GM19463 (cell line): ENCODE data around the gene SNPH.
"Not testable (repeated sequence)": the region's sequence is repeated elsewhere in the genome, so short reads cannot be mapped to it uniquely, and the experiment has no call there.

ENCODE experiments used
- ATAC-seq: cut with Tn5 transposase; IDR thresholded peaks from one replicate; pipeline ENCODE4 v1.9.1; 2021; ENCODE audit warnings: mild to moderate bottlenecking, moderate library complexity; ENCODE audit not compliant: unreplicated experiment

The SNPH gene, protein sequence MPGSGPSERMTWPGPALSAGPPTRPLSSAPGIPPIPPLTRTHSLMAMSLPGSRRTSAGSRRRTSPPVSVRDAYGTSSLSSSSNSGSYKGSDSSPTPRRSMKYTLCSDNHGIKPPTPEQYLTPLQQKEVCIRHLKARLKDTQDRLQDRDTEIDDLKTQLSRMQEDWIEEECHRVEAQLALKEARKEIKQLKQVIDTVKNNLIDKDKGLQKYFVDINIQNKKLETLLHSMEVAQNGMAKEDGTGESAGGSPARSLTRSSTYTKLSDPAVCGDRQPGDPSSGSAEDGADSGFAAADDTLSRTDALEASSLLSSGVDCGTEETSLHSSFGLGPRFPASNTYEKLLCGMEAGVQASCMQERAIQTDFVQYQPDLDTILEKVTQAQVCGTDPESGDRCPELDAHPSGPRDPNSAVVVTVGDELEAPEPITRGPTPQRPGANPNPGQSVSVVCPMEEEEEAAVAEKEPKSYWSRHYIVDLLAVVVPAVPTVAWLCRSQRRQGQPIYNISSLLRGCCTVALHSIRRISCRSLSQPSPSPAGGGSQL

GRCh38 chr20:1266167-1266973, at the start of gene SNPH:
Gene SNPH (plus strand): TSS chr20:1266294. CDS start chr20:1296240, 29,946 bp downstream.
- peak; percentile 81 for ATAC-seq

- ATAC-seq: not testable (repeated sequence)
Observed at GRCh38 chr20:1216527-1217427, 49.3 kb upstream of the SNPH start.

GRCh38 chr20:1222750-1223149, 43.3 kb upstream of the SNPH start:
- ATAC-seq: not testable (repeated sequence)

- ATAC-seq: no peak
Observed at GRCh38 chr20:1224205-1224890, 41.7 kb upstream of the SNPH start.

DNA sequence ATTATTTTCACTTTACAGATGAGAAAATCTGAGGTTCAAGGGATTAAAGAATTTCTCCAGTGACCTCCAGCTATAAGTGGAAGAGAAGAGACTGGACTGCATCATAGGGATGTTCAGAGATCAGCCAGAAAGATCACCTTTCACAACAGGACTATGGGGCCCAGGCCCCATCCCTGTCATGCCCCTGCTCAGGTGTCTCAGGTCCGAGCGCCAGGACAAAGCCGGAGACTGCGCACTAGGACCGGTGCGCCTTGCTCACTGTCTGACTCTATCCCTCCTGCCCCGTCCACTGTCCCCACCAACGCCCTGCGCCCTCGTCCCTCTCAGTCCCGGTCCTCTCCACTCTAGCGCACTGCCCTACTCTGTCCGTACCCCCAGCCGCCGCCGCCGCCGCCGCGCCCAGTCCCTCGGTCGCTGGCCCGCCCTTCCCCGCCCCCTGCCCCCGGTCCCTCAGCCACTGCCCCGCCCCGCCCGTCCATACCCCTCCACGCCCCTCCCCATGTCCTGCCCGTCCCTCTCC, 40.8 kb upstream of the SNPH start:
- no peak for ATAC-seq

DNA sequence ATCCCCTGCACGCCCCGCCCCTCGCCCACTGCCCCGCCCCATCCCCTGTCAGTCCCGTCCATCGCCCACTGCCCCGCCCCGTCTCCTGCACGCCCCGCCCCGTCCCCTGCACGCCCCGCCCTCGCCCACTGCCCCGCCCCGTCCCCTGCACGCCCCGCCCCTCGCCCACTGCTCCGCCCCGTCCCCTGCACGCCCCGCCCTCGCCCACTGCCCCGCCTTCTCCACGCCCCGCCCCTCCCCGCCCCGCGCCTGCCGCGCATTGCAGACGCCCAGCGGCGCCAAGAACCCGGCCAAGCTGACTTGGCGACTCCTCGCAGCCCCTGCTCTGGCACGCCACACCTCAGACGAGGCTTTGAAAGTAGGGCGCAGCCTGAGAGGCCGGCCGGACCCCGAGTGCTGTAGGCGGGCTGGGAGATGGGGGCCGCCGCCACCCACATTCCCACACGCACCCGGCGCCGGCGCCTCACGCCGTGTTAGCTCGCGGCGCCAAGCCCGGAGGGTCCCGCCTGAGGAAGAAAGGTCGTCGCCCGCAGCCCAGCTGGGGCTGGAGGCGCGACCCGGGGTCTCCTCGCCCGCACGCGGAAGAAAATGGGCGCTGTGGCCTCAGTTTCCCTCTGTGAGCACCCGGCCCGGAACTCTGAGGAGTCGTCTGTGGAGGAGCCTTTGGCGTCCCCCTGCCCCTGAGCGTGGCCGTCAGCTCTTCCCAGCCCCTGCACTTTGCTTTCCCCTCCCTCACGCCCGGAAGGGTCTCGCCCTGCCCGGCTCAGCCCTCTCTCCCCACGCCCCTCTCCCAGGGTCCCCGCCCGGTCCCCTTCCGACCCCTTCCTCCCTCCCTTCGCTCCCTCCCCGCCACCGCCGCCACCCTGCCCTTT, 40.1 kb upstream of the SNPH start, which contains the start of gene RAD21L1:
Gene RAD21L1, plus strand, starts transcription at position 262 of the 872 bp plus-strand sequence. CDS start 2,410 bp downstream, outside the sequence.
- ATAC-seq: no peak

DNA sequence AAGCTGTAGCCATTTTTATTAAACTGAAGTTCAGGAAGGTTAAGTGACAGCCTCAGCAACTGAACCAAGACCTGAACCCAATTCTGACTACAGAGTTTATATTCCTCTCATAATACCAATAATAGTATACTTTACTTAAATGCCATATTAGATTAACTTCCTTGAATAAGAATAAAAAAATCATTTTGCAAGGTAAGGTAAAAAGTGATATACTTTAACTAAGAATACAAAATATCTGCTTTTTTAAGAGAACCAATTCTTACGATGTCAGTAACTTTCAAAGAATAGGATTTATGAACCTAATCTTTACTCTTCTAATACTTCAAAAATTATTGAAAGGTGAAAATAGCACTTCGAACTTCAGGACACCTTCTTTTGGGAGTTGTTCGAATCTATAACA, 36.6 kb upstream of the SNPH start:
- ATAC-seq: no peak

GRCh38 chr20:1232286-1233111, 33.6 kb upstream of the SNPH start:
- ATAC-seq: no peak

DNA sequence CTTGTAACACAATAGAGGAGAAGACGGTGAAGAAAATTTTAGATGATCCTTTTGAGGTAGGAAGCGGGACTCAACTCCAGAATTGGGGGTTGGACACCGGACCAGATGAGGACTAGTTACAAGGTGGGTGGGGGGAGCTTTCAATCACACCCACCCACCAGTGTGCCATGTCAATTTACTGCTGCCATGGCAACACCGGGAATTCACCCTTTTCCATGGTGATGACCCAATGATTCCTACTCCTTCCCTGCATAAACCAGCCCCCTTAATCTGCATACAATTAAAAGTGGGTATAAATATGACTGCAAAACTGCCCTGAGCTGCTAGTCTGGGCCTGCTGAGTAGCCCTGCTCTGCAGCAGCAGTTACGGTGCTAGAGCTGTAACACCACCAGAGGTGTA, 25.5 kb upstream of the SNPH start:
- no peak for ATAC-seq

DNA sequence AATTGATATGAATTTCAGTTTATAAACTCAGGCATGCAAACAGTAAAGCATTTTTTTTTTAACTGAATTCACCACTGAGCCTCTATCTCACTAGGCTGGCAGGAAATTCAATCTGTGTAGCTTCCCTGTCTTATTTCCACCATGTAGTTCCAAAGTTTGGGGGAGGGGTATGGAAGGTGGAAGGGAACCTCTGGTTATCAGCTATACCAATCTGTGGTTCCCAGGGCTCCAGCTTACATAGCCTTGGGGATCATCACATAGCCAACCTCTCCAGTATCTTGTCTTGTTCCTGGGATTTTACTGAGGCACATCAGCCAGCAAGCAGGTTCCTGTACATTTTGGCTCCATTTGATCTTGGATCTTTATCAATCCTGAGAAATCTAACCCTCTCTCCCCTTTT, 24.6 kb upstream of the SNPH start:
- no peak for ATAC-seq

GRCh38 chr20:1242099-1242498, 24.0 kb upstream of the SNPH start:
- ATAC-seq: no peak

DNA sequence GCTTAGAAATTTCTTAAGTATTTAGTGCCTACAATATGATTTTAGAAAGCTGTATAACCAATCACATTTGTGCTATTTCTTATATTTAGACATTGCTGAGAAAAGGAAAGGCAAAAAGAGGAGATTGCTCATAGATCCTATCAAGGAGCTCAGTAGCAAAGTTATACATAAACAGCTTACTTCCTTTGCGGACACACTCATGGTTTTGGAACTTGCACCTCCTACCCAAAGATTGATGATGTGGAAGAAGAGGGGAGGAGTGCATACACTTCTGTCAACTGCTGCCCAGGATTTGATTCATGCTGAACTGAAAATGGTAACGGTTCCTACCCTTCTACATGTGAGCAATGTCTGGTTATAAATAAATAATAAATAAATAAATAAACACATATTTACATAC, 23.6 kb upstream of the SNPH start:
- ATAC-seq: no peak

- no peak for ATAC-seq
Observed at GRCh38 chr20:1245578-1245977, 20.5 kb upstream of the SNPH start.

GRCh38 chr20:1247689-1248088, 18.4 kb upstream of the SNPH start:
- no peak for ATAC-seq

DNA sequence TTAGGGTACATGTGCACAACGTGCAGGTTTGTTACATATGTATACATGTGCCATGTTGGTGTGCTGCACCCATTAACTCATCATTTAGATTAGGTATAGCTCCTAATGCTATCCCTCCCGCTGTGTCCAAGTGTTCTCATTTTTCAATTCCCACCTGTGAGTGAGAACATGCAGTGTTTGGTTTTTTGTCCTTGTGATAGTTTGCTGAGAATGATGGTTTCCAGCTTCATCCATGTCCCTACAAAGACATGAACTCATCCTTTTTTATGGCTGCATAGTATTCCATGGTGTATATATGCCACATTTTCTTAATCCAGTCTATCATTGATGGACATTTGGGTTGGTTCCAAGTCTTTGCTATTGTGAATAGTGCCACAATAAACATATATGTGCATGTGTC, 15.8 kb upstream of the SNPH start:
- ATAC-seq: not testable (repeated sequence)

- no peak for ATAC-seq
Observed at GRCh38 chr20:1252416-1252815, 13.7 kb upstream of the SNPH start.

- ATAC-seq: no peak
Observed at GRCh38 chr20:1254254-1254653, 11.8 kb upstream of the SNPH start.

DNA sequence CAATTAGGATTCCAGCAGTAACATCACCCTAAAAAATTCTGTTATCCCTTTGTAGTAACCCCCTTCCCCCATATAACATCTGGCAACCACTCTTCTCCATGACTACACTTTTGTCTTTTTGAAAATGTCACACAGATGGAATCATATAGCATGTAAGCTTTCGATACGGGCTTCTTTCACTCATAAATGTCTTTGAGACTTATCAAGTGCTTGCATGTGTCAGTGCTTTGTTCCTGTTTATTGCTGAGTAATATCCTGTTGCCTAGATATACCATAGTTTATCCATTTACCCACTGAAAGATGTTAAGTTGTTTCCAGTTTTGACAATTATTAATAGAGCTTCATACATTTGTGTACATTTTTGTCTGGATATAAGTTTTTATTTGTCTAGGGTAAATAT, 10.4 kb upstream of the SNPH start:
- no peak for ATAC-seq
